HG03354 (cell line): ENCODE data around the gene STAMBPL1.
"Not testable (repeated sequence)": the region's sequence is repeated elsewhere in the genome, so short reads cannot be mapped to it uniquely, and the experiment has no call there.

Experiments
- ATAC-seq: cut with Tn5 transposase; IDR thresholded peaks from one replicate; pipeline ENCODE4 v1.9.1; 2021; ENCODE audit warnings: mild to moderate bottlenecking; ENCODE audit not compliant: unreplicated experiment, poor library complexity, severe bottlenecking

The STAMBPL1 gene

DNA sequence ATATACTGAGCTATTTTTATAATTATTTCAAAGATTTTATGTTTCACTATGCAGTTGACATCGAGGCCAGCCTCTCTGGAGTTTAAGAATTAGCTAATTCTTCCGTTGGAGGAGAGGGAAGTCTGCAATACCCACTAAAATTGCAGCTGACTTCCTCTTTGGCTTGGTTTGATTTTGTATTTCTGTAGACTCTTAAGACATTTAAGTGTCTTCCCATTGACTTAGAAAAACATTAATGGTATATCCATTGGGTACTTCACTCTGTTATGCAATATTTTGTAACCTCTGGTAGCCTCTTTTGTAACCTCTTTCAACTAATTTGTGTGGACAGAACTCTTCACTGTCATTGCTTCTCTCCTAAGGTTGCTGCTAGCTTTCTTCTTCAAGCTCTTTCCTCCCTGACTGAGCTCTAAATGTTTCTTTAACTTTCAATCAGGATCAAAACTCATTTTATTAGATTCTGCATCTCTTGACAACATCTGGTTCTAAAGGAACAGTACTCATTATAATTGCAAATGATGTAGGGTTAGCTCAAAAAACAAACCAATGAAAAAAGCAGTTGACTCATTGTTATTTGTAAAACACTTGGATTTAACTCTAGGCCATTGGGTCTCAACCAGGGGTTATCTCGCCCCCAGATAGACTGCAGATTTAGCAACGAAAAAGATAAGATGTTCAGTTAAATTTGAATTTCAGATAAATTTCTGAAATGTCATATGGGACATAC is 26.7 kb upstream of the STAMBPL1 start:
- ATAC-seq = no peak

DNA sequence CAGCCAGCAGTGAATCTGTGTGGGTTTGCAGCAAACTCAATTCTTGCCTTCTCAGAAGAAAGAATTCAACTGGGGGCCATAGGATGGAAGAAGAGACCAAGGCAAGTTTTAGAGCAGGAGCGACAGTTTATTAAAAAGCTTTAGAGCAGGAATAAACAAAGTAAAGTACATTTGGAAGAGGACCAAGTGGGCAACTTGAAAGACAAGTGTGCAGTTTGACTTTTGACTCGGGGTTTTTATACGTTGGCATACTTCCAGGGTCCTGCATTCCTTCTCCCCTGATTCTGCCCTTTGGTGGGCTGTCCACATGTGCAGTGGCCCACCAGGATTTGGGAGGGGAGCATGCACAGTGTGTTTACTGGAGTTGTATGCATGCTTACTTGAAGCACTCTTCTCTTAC is 25.4 kb upstream of the STAMBPL1 start:
- no peak for ATAC-seq

DNA sequence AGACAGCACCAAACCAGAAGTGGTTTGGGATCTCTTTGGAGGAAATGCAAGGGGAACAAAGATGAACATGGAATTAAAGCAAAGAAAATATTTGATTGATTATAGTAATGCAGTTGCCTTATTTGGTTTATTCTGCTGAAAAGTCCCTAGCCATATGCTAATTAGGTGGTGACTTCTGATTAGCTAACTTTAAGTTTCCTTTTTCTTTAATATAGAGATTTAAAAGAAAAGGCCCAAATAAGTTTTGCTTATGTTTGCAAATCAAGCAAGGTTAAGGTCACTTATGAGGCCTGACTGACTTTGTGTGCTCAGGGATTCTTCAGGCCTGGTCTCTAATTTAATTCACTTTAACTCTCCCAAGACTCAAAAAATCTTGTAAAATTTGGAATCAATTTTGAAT is 22.2 kb upstream of the STAMBPL1 start:
- ATAC-seq = no peak

GRCh38 chr10:88858491-88858890 is 21.6 kb upstream of the STAMBPL1 start:
- no peak for ATAC-seq

GRCh38 chr10:88861036-88861435 is 19.0 kb upstream of the STAMBPL1 start:
- no peak for ATAC-seq

DNA sequence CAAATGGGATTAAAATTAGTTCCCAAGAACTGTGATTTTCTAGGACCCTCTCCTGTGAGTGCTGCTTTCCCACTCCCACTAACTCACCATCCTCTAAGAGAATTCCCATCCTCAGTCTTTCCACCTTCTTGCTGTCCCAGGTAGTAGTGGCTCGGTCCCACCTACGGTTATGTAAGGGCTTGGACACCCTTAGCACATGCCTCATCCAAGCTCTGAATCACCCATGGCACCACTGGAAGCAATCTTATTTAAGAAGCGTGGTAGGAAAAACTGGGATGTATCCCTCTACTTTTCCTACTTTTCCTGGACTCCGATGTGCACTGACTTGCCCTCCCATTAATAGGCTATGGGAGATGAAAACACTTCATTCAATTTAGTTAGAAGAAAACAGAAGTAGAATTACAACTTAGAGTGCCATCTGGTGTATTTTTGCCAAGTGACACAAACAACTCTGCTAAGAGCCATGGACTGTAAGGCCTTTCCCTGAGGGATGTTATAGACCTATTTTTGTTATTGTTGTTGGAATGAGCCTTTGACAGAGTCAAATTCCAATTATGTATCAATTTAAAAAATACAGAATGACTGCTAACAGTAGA is 14.7 kb upstream of the STAMBPL1 start:
- ATAC-seq = no peak

DNA sequence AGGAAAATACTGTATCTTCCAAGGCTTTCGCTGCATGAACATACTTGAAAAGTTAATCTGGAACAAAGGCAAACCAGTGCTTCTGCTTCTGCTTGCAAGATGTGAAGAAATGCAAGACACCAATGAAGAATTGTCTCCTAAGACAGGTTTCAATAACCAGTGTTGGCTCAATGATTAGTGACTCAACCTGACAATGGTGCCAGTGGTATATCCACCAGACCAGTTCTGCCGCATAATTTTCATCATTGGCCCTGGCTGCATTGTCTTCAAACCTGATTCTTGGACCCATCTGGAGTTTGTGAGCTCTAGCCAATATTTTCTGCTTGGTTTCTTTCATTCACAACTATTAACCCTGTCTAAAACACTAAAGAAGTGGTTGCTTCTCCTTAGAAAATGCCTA is 13.6 kb upstream of the STAMBPL1 start:
- ATAC-seq = no peak

GRCh38 chr10:88870089-88870488 is 10.0 kb upstream of the STAMBPL1 start:
- peak; percentile 79 for ATAC-seq

- ATAC-seq = no peak
Measured at GRCh38 chr10:88873757-88874156, 6.3 kb upstream of the STAMBPL1 start.

DNA sequence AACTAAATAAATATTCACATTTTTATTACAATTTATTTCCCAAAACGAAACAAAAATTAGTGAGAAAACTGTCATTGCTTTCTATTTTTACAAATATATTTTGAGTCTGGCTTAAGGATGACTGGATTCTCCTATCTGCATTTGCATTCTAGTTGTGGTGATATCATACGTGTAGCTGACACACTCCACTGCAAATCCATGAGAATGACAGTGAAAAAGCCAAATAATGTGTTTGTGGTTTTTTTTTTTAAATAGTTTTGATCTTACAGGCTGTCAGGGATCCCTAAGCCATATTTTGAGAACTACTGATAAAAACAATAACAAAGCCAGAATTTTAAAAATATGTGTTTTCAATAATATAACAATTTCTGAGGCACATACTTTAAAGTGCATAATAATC is 5.8 kb upstream of the STAMBPL1 start:
- no peak for ATAC-seq

DNA sequence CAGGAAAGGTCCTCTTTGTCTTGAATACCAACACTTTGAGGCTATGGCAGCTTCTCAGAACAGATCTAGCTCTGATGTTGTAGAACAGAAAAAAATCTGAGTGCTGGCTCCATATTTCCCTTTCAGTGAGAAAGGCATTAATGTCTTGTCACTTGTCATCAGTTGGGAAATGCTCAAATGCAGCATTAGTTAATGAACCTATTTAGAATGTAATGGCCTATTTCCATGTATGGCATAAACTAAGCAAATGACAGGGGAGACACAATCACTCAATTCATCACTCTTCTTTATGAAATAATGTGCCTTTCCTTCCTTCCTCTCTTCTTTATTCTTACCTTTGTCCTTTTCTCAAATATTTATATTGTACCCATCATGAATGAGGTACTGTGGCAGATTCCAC is 5.0 kb upstream of the STAMBPL1 start:
- no peak for ATAC-seq

DNA sequence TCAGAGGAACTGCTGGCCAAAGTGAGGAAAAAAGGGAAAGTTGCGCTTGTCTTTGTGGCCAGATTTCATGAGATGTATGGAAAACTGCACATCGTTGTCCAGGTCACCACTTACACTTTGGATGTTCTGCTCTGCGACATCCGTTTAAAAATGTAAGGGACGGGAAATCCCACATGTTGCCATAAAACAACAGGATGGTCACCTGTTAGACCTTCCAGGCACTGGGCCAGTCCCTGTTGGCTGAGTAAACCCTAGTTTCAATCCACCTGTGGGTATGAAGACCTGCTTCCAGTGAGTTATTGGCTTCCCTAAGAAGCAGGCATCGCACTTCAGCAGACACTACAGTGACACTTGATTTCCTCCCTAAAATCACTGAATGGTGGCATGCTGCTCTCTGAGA is 2.7 kb upstream of the STAMBPL1 start:
- no peak for ATAC-seq

- ATAC-seq = peak; percentile 74
Measured at GRCh38 chr10:88880282-88881076, 434 bp downstream of the STAMBPL1 start.

DNA sequence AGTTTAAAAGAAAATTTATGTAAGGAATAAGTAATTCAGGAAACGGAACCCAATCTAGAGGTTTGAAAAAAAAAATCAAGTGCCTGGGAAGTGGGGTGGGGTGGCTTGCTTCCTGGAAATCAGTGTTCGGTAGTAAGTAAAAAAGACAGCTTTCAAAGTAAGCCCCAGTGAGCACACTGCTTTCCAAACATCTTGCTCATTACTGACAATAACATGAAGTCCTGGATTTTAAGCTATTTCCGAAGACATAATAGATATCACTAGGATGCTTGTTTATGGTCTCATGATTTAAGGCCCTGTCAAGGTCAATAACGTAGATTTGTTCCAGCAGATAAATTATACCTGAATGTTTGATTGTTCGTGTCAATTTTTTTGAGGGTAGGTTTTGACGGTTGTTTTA is 1.3 kb downstream of the STAMBPL1 start:
- no peak for ATAC-seq

DNA sequence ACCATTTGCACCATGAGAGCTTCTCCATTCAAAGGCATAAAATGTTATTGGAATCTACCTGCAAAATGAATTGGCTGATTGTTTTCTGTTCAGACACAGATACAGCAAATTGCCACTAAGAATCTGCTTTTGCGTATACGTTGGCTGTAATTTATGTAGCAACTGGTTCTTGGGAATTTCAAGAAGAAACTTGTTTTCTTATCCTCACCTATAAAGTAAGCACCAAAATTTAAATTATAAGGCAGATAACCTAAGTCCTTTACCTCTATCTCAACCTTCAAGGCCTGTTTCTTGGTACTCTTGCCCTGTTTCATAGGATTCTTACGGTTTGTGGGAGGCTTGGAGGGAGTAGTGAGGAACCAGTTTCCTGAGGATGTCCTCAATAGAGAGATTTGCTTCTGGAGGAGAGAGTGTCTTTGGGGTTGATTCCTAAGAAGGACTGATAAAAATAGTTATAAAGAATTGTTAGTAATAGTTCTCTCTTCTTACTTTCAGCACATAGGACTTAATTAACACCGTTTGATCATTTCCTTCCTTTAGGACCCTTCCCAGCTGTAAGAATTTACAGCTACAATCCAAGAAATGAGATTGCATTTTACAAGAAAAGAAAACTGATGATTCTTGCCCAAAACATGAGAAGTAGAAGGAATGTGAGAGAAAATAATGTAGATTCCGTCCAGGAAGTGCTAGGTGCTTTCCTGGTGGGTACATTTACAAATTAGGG is 2.0 kb downstream of the STAMBPL1 start:
- ATAC-seq = no peak

GRCh38 chr10:88882646-88883447 is 2.8 kb downstream of the STAMBPL1 start:
- ATAC-seq = not testable (repeated sequence)

DNA sequence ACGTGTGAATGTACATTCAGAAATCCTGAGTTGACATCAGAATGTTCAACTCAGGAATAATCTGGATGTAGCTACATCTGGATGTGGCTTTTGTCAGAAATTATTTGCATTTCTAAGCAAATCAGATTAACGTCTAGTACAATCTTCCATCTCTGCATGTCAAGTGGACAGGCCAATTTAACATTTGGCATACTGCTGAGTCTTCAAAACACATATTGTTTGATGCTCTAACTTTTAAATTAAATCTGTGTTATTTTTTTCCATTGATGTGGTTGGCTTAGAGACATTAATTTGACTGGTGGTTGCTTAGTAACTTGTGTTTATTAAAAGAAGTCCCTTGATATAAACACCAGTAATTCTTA is 3.4 kb downstream of the STAMBPL1 start:
- ATAC-seq = no peak

- ATAC-seq = peak; percentile 64
Measured at GRCh38 chr10:88886557-88886956, 6.5 kb downstream of the STAMBPL1 start.

DNA sequence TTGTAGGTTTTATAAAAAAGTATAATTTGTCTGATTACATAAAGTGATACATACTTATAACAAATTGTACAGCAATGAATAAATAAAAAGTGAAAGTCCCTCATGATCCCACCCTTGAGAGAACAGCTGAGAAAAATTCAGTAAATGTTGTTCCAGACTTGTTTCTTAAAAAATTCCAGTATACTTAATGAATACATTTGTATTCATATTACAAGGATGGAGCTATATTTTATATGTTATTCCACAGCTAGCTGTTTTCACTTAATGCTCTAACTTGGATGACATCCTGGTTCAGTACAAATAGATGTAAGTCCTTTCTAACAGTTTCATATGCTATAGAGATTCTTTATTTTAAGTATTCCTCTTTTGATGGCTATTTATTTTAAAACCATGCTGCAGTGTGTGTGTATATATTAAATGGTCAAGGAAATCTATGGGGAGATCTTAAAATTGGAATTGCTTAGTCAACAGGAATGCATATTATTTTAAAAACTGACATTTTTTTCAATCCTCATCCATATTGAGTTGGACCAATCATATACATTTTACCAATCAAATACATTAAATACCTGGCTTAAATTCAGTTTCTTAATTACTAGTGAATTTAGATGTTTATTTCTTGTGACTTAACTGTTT is 8.9 kb downstream of the STAMBPL1 start:
- ATAC-seq = no peak
